Heart left ventricle (tissue), 16 donors: Measurements from ENCODE around the gene OLFML2B. TPM values are rescaled to one million over a fixed set of nuclear protein-coding genes. Genes with fewer than 3 reads are reported as not detected.
A peak's percentile ranks its signal among the peaks of the same experiment; 100 is the strongest.

ENCODE experiments used
- ATAC-seq, 4 donors: fragments of 200-7000 bp; cut with Tn5 transposase; one replicate each; pipeline ENCODE4 v1.9.1; 2020 to 2022; ENCODE audit warnings: moderate library complexity in 4 of 4, mild to moderate bottlenecking in 3 of 4, moderate number of reproducible peaks in 1 of 4
- DNase-seq, 5 donors: peaks; one replicate each; pipeline ENCODE4 v3.0.0-alpha.2; 2020
- H3K27ac ChIP-seq, 12 donors: fragments of 200-600 bp; sonication (generic) in 4 of 12; one replicate each; pipeline versions ENCODE4 v1.5.0 to v1.8.0; 2016 to 2022; ENCODE audit warnings: mild to moderate bottlenecking in 2 of 12
- H3K27me3 ChIP-seq, 9 donors: fragments of 200-600 bp; sonication (generic) in 2 of 9; one replicate each; pipeline versions ENCODE4 v1.5.1 to v1.8.0; 2016 to 2022; ENCODE audit warnings: mild to moderate bottlenecking in 3 of 9
- H3K36me3 ChIP-seq, 9 donors: fragments of 200-600 bp; sonication (generic) in 2 of 9; one replicate each; pipeline versions ENCODE4 v1.5.0 to v1.8.0; 2018 to 2022; ENCODE audit warnings: mild to moderate bottlenecking in 2 of 9
- H3K4me1 ChIP-seq, 12 donors: fragments of 200-600 bp; sonication (generic) in 4 of 12; one replicate each; pipeline versions ENCODE4 v1.5.0 to v1.8.0; 2016 to 2022; ENCODE audit warnings: mild to moderate bottlenecking in 3 of 12
- H3K4me3 ChIP-seq, 12 donors: fragments of 200-600 bp; sonication (generic) in 4 of 12; one replicate each; pipeline versions ENCODE4 v1.5.0 to v1.8.0; 2017 to 2022; ENCODE audit warnings: mild to moderate bottlenecking in 9 of 12, moderate library complexity in 4 of 12
- H3K9me3 ChIP-seq, 12 donors: fragments of 200-600 bp; sonication (generic) in 4 of 12; one replicate each; pipeline versions ENCODE4 v1.5.0 to v1.8.0; 2016 to 2022; ENCODE audit warnings: mild to moderate bottlenecking in 1 of 12
- POLR2A ChIP-seq, 2 donors: fragments of 450-650 bp; IDR thresholded peaks; one replicate each; pipeline ENCODE4 v1.6.1; 2017; ENCODE audit warnings: antibody characterized with exemption in 2 of 2, mild to moderate bottlenecking in 2 of 2, moderate library complexity in 2 of 2
- WGBS, 4 donors: extraction: QIAGEN DNeasy Blood & Tissue Kit in 2 of 4; methylation state at CpG; one replicate each; pipeline versions ENCODE4 v1.1.5 to v1.1.7; 2013 to 2018; 5-methylcytosine and 5-hydroxymethylcytosine counted together
- intact Hi-C, 10 donors: fragments of 100-400 bp; cut with DNase I; formaldehyde crosslinking; loops; one replicate each; pipeline versions ENCODE4 v1.11.1 to v1.14.2; 2022
- polyA plus RNA-seq, 2 donors: library from polyadenylated mRNA; stranded (reverse); fragments of 200-250 nt; gene quantifications; one replicate each; pipeline ENCODE4 v1.2.3, GENCODE V29; 2013
- total RNA-seq, 9 donors: library from RNA; depleted of rRNA in 2 of 9; stranded (reverse); fragments of >200 nt in 2 of 9; fragmentation: NEBNext Ultra II Directional in 3 of 9; extraction: Animal tissue kit (Norgen Biotek cat#: 25700) in 3 of 9; gene quantifications; one replicate each; pipeline versions ENCODE4 v1.1.0 to v1.2.4, GENCODE V29; 2016 to 2023
- TF ChIP-seq, protein P1 (sequence below), 12 donors: fragments of 200-600 bp; sonication (generic) in 4 of 12; IDR thresholded peaks; one replicate each; pipeline versions ENCODE4 v1.5.0 to v1.8.0; 2018 to 2022; ENCODE audit warnings: antibody characterized with exemption in 12 of 12, mild to moderate bottlenecking in 5 of 12
- donor health status: ischemic (EF 13 %, LVEDD 7.1; RV severe dilation, severe dysfunction).
- donor health status: healthy with polysubstance abuse.
- donor health status: DM: no; HTN: yes; CAD: no.
- donor health status: DM: no; HTN: no; CAD: no.
- donor health status: ischemic (EF 25% LVEDD 6.9; RV normal size, moderate dysfunction).
- donor health status: ischemic (EF 25% LVEDD 5.7; RV mildly dilated, moderate dysfunction).
- donor health status: healthy.
- donor health status: DM: yes; HTN: yes; CAD: no.
- donor health status: ischemic (EF 35%, LVEDD 5.7; RV mildly dilated, moderate dysfunction).
- donor health status: nonischemic (EF 11% LVEDD 7.7; RV severe dilation, severe dysfunction).
- donor health status: DM: yes; HTN: yes; CAD: no.
- donor health status: PGD.
- donor health status: ischemic (EF 29% LVEDD 5.4; RV normal size, mild dysfunction).
- donor health status: nonischemic (EF 23%, LVEDD 6.1; RV moderate dilation, normal function).

The OLFML2B gene
- total and polyA plus RNA-seq, 11 donors = 0.75 to 39.2 (median 2.8) TPM

DNA sequence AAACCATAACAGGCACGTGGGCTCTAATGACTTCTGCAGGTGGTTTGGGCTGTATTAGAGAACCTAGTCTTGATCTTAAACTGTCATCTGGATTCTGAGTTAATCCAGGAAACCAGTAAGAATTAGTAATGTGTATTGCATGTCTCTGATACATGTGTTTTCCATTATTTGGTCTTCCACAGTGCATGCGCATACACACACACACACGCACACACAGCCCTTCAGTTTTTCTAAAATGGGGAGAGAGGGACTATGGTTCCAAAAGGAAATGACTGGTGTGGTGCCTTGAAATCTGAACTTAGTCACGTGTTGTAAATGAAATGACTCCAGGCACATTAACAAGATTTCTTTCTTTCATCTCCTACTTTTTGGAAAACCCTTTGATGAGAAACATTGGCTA is 67.6 kb downstream of the OLFML2B start:
- Histone ChIP-seq H3K9me3 (no peaks in the 10 kb centered on the region), H3K27ac (no peak overlapping the region), H3K4me1 (peaks cover 0 to 43% (median under 1%) of the 10 kb centered on the region in 12 donors), H3K27me3 (no peaks in the 10 kb centered on the region), H3K4me3 (no peak overlapping the region), H3K36me3 (peaks cover 0 to 27% (median 11%) of the 10 kb centered on the region in 9 donors)
- TF ChIP-seq, protein P1, sequence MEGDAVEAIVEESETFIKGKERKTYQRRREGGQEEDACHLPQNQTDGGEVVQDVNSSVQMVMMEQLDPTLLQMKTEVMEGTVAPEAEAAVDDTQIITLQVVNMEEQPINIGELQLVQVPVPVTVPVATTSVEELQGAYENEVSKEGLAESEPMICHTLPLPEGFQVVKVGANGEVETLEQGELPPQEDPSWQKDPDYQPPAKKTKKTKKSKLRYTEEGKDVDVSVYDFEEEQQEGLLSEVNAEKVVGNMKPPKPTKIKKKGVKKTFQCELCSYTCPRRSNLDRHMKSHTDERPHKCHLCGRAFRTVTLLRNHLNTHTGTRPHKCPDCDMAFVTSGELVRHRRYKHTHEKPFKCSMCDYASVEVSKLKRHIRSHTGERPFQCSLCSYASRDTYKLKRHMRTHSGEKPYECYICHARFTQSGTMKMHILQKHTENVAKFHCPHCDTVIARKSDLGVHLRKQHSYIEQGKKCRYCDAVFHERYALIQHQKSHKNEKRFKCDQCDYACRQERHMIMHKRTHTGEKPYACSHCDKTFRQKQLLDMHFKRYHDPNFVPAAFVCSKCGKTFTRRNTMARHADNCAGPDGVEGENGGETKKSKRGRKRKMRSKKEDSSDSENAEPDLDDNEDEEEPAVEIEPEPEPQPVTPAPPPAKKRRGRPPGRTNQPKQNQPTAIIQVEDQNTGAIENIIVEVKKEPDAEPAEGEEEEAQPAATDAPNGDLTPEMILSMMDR (IDR thresholded peaks at IDR 0.05) = no peak
- no peak for TF ChIP-seq POLR2A (IDR thresholded peaks at IDR 0.05)
- intact Hi-C loops = loop anchor here in 2 of 10 donors (5.0 to 10.0 kb wide), 2 partner anchors 34 to 71 kb away; no protein-coding TSS in a partner anchor
- ATAC-seq (peak in 3 of 4 donors; percentile 18 to 72 (median 61)), DNase-seq (peak in 1 of 5 donors; percentile 31)
- WGBS, 4 donors = 46 to 64% (median 57%) methylated on average over 4 of the region's 4 CpGs

DNA sequence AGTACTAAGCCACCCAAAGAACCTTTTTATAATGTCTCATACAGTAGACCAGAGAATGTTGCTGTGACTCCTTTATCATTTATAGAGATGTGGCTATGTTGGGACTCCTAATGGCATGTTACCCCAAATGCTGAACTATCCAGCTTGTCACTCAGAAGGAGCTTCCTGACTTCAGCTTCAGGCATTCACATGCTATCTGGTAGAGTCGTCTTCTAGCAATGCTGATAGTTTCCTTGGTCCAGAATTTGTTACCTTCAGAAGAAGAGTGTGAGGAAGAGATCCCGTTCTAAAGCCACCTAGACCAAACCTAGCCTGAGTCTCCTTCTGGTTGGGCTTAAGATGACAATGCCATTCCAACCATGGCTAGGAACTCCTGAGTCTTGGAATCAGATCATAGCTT is 68.1 kb downstream of the OLFML2B start:
- Histone ChIP-seq H3K4me3 (no peak overlapping the region), H3K27ac (no peak overlapping the region), H3K9me3 (no peaks in the 10 kb centered on the region), H3K36me3 (peaks cover 0 to 23% (median 11%) of the 10 kb centered on the region in 9 donors), H3K27me3 (no peaks in the 10 kb centered on the region), H3K4me1 (peaks cover 0 to 44% (median 0%) of the 10 kb centered on the region in 12 donors)
- ATAC-seq (peak in 1 of 4 donors; percentile 22), DNase-seq (no peak)
- intact Hi-C loops = loop anchor here in 2 of 10 donors (5.0 to 10.0 kb wide), 2 partner anchors 33 to 71 kb away; no protein-coding TSS in a partner anchor
- TF ChIP-seq, protein P1 (IDR thresholded peaks at IDR 0.05) = no peak
- no peak for TF ChIP-seq POLR2A (IDR thresholded peaks at IDR 0.05)
- WGBS, 4 donors = 53 to 88% (median 70%) methylated on average over 2 of the region's 2 CpGs

DNA sequence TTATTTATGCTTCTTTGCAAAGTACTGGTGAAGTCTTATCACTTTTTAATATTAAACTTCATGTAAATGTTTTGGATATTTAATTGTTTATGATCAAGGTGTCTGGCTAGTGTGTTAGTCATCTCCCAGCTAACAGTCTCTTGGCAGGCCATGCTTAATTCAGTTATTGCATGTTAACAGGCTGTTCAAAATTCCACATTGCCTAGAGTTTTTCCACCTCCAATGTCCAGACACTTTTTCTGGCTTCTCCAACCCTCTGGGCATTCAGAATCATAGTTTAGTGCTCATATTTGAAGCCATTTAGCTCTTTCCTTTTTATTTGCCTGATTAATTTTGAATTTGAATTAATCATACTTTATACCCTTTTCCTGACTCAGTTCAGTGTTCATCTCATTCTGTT is 69.2 kb downstream of the OLFML2B start:
- TF ChIP-seq, protein P1 (IDR thresholded peaks at IDR 0.05) = no peak
- TF ChIP-seq POLR2A (IDR thresholded peaks at IDR 0.05) = no peak
- H3K4me1 ChIP-seq = peaks cover 0 to 52% (median 5%) of the 10 kb centered on the region in 12 donors
- peak overlapping the region in 2 of 12 donors; percentile 11 to 62 for H3K27ac ChIP-seq
- DNase-seq (no peak), ATAC-seq (no peak)
- peaks cover 0 to 12% (median 9%) of the 10 kb centered on the region in 9 donors for H3K36me3 ChIP-seq
- no peak overlapping the region for H3K4me3 ChIP-seq
- intact Hi-C loops = loop anchor here in 2 of 10 donors (5.0 to 10.0 kb wide), 2 partner anchors 70 to 82 kb away; no protein-coding TSS in a partner anchor
- H3K9me3 ChIP-seq = no peaks in the 10 kb centered on the region
- no peaks in the 10 kb centered on the region for H3K27me3 ChIP-seq

DNA sequence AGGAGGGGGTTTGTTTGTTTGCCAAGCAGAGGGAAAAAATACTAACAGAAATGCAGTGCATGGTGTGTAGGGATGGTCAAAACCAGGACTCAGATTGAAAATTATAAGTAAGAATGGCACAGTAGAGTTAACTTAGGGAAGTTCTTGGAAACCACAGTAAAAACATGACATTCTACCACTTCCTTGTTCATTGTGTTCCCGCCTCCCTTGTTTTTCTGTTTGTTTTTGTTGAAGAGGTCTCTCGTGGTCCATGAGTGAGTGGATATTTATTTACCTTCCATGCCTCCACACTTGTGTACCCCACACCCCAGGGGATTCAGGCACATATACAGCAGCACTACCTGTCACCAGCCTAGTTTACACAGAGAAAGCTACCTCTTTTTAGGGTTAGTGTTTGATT is 69.6 kb downstream of the OLFML2B start:
- Histone ChIP-seq H3K27me3 (no peaks in the 10 kb centered on the region), H3K9me3 (no peaks in the 10 kb centered on the region), H3K36me3 (peaks cover 0 to 11% (median 8%) of the 10 kb centered on the region in 9 donors), H3K27ac (peak overlapping the region in 2 of 12 donors; percentile 11 to 62), H3K4me1 (peaks cover 0 to 56% (median 6%) of the 10 kb centered on the region in 12 donors), H3K4me3 (no peak overlapping the region)
- DNase-seq = no peak
- WGBS, 4 donors = 55 to 61% (median 56%) methylated on average over 2 of the region's 2 CpGs
- intact Hi-C loops = loop anchor here in 2 of 10 donors (5.0 to 10.0 kb wide), 2 partner anchors 69 to 82 kb away; no protein-coding TSS in a partner anchor
- no peak for ATAC-seq
- TF ChIP-seq, protein P1 (IDR thresholded peaks at IDR 0.05) = no peak
- no peak for TF ChIP-seq POLR2A (IDR thresholded peaks at IDR 0.05)
